MV-4-11 (cell line): Measurements from ENCODE around the gene CCDC88C.

ENCODE experiments used
- DNase-seq: peaks from one replicate; lab custom pipeline; 2025; lab: John Stamatoyannopoulos, UW

CCDC88C gene

GRCh38 chr14:91310606-91311283 lies 106.9 kb downstream of the CCDC88C start:
- no peak for DNase-seq

GRCh38 chr14:91309756-91310280 lies 107.8 kb downstream of the CCDC88C start:
- no peak for DNase-seq

- DNase-seq, result no peak
Measured at GRCh38 chr14:91308337-91308736, 109.3 kb downstream of the CCDC88C start.

DNA sequence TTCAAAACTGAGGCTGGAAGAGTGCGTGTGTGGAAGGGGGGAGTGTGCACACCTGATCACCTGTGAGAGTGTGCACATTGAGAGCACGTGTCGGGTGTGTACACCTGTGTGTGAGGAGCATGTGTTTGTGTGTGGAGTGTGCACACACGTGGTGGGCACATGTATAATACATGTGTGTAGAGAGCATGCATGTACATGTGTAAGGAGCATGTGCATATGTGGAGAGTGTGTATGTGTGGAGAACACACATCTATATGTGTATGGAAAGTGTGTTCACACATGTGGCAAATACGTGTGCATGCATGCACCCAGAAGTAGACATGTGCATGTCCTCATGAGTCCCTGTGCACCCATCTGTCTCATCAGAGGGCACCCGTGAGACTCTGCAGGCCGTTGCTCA lies 110.0 kb downstream of the CCDC88C start:
- DNase-seq, result no peak

DNA sequence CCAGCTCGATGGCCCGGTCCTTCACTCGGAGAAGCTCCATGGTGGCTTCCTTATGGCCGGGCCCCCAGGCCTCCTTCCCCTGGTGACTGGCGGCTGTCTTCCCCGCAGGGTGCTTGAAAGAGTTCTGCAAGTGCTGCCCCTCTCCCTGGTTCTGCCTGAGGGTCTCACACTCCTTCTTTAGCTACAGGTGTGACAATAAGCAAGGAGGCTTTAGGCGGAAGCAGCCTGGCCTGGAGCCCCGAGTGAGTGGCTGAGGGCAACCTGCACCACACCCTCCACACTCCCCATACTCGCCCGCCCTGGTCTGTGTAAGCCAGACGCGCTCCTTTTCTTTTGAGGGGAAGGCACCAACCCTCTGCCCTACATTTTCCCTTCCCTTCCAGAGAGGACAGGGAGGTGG lies 110.6 kb downstream of the CCDC88C start:
- DNase-seq, result no peak

GRCh38 chr14:91306547-91306946 lies 111.1 kb downstream of the CCDC88C start:
- no peak for DNase-seq

GRCh38 chr14:91305650-91306431 lies 111.8 kb downstream of the CCDC88C start:
- DNase-seq, result no peak

- DNase-seq, result no peak
Measured at GRCh38 chr14:91303924-91304229, 113.7 kb downstream of the CCDC88C start.

DNA sequence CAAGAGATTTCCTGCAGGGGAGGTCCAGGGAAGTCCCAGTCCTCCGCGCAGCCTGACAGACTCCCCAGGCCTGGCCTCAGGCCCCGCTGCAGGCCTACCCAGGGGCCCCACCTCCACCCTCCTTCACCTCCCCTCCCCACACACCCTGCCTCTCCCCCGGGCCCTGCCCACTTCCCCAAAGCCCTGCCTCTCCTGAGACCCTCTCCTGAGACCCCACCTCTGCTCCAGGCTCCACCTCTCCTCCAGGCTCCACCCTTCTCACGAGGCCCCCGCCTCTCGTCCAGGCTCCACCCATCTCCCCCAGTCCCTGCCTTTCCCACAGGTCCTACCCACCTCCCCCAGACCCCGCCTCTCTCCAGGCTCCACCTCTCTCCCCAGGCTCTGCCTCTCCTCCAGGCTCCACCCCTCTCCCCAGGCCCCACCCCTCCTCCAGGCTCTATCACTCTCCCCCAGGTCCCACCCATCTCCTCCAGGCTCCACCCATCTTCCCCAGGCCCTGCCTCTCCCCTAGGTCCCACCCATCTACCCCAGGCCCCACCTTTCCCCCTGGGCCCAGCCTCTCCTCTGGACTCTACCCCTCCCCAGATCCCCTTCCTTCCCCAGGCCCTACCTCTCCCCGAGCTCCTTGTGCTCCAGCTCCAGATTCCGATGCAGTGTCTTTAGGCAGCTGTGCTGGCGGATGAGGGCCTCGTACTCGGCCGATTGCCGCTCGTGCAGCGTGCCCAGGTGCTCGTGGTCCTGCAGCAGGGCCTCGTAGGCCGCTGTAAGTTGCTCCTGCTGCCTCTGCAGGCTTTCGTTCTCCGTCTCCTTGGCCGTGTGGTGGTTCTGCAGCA lies 114.3 kb downstream of the CCDC88C start:
- DNase-seq, result peak; percentile 0

GRCh38 chr14:91302391-91302790 lies 115.2 kb downstream of the CCDC88C start:
- DNase-seq, result no peak

GRCh38 chr14:91300957-91301356 lies 116.7 kb downstream of the CCDC88C start:
- DNase-seq, result no peak

GRCh38 chr14:91300283-91300895 lies 117.2 kb downstream of the CCDC88C start:
- no peak for DNase-seq

DNA sequence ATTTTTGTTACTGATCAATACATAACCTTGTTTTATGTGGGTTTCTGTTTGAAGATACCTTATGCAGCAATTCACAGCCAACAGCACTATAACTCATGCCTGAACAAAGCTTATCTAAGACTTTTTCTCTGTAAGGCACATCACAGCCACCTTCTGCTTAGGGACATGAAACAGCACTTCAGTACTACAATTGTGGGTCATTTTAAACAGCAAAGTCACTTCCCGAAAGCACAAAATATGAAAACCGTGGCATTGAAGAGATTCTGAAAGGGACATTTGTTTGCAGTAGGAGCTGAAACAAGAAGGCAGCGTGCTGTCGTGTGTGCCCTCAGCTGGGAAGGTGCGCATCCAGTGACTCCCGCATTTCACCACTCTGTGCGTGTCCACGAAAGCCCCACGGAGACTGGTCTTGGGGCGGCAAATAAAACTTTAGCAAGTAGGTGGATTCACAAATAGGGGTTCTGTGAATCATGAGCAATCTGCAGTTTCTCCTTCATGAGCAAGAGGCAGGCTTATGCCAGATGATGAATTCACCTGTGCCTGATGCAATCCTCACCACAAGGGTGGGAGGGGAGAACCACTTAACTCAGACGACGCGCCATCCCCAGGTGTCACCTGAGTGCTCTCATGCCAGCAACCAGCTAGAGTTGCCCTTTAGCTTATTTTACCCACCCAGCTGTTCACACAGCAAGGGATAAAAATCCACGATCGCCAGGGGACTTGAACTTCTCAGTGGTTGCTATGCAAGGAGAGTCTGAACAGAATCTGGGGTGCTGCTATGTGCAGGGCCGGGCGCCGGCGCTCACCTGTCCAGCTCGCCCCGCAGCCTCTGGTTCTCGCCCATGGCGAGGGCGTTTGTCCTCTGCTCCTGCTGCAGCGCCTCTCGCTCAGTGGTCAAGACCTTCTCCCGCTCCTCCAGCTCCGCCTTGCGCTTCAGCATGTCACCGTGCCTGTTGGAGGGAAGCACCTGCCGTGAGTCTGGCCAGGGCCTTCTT lies 118.2 kb downstream of the CCDC88C start:
- DNase-seq, result no peak

DNA sequence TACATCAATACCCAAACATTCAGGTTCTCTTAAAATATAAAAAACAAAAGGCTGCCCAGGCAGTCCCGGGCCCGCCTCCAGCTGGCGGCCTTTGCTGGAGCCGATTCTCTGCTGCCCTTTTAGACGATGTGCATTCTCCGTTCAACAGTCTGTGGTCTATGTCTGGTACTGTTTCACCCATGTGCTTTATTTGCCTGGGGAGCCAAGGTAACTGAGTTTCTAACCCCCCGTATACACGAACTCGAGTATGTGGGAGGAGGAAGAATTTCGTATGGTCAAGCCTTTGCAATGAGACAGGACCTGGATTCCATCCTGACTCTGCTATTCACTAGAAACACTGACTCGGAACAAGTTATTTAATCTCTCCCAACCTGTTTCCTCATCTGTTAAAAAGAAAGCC lies 119.0 kb downstream of the CCDC88C start:
- no peak for DNase-seq

DNA sequence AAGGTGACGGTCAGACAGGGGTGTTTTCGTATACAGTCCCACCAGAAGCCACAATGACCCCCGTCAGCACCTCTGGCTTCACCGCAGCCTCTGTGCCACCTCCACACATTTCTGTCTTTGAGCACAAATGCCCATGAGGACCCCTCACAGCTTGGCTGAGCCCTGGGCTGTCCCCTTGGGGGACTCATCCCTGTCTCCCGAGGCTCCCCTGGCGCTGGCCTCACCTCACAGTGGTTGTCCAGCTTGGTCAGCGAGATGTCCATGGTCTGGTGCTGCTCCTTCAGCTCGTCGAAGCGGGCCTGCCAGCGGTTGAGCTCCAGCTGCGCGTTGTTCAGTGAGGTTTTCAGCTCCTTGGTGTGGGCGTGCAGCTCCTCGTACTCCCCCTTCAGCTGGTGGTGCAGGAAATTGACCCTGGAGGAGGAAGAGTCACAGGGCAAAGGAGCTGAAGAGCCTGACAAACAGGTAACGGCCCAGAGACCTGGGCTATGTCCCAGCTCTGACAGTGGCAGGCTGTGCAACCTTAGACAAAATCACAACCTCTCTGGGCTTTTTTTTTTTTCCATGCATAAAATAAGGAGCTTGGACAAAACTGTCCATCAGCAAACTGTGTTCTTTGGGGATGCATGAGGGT lies 120.4 kb downstream of the CCDC88C start:
- DNase-seq, result no peak

DNA sequence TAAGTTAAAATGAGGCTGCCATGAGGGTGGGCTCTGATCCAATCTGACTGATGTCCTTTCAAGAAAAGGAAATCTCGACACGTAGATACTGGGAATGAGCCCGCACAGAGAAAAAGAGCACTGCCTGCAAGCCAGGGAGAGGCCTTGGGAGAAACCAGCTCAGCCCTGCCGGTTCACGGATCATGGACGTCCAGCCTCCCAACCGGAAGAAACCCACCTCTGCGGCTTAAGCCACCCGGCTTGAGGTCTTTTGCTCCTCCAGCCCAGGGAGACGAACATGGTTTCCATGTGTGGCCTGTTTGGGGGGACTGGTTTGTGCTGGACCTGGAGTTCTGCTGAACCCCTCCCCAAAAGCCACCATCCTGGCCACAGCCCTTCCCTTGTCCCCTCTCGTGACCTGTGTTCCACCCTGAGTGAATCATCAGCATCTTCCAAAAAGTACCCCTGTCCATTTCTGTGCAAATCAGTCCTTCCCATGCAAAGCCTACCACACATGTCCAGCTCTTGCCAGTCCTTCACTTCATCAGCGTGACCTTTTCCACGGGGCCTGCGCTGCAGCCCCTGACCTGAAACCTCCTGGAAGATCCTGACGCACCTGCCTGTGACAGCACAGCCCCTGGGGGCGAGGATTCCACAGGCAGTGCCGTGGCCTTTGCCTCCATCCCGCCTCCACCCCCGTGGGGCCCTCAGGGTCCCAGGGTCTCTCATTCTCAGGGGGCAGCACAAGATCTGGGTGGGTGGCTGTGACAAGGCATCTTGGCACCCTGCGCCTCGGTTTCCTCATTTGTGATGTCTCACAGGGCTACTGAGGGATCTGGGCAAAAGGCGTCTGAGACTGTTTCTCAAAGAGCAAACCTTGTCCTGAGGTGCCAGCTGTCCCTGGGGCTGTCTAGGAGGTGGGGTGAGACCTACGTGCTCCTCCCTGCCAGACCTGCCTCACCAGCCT lies 121.5 kb downstream of the CCDC88C start:
- no peak for DNase-seq

DNA sequence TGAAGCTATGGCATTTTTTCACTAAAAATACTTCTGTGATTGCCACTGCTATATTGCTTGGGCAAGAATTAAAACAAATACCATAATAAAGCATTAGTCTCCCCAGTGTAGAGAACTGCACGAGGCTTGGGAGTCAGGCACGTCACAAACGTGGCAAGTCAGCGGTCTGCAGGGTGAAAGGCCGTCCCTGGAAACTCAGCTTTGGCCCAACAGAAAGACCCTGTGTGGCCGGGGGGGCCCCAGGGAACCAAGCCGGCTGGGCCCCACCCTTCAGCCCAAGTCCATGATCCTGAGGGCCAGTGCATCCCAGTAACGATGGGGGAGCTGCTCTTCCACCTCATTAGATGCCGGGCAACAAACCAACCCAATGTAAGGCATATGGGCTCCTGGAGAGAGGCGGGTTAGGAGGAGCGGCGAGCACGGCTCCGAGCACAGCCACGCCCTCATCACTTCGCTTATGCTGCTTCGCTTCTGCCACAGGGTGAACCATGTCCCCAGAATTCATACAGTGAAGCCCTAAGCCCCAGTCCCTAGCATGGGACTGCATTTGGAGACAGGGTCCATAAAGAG lies 122.3 kb downstream of the CCDC88C start:
- DNase-seq, result no peak

- DNase-seq, result no peak
Measured at GRCh38 chr14:91294153-91294552, 123.5 kb downstream of the CCDC88C start.

DNA sequence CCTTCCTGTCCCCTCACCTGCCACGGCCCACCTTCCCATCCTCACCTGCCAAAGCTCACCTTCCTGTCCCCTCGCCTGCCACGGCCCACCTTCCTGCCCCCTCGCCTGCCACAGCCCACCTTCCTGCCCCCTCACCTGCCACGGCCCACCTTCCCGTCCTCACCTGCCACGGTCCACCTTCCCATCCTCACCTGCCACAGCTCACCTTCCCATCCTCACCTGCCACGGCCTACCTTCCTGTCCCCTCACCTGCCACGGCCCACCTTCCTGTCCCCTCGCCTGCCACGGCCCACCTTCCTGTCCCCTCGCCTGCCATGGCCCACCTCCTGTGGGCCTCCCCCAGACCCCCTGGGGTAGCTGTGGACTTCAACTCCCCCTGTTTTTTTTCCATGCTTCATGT lies 124.3 kb downstream of the CCDC88C start:
- DNase-seq, result no peak
